HS-5 (cell line): ENCODE data around the gene TRIM50.
A peak's percentile ranks its signal among the peaks of the same experiment; 100 is the strongest.
"Not testable (repeated sequence)": the region's sequence is repeated elsewhere in the genome, so short reads cannot be mapped to it uniquely, and the experiment has no call there.

ENCODE experiments used
- DNase-seq: peaks from one replicate; pipeline ENCODE4 v3.0.0-alpha.2; 2012; ENCODE audit warnings: low read depth

Gene TRIM50

DNA sequence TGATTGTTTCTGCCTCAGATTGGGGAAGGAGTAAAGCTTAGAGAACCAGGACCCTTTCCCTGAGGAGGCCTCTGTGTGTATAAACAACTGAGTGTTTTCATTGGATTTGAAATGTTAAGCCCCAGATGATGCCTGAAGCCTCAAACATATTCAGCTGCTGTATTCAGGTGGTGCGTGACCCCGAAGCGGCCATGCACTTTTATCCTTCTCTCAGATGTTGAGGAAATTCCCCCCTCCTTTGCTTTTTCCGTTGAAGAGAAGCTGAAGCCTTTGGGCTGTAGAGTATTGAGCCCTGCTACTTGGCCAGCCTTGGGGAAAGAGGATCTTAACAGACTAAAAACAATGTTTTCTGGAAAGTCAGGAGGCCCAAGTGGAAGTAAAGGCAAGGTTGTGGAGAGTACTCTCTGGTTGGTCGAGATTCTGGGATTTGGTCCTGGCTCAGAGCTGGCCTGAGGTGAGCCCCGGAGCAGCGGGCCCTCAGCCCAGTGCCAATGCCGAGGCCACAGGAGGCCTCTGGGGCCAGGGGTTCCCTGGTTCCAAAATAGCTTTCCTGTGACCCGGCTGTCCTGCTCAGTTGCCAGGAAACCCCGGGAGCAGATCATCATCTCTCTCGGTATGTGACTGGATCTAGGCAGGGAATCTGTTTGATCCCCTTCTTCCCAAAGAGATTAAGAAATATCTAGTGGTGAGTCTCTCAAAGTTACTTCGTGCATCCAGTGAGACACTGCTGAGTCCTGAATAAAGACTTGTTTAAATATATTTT lies 22.6 kb upstream of the TRIM50 start:
- DNase-seq, result no peak

GRCh38 chr7:73349763-73350162 lies 21.9 kb upstream of the TRIM50 start:
- DNase-seq, result no peak

DNA sequence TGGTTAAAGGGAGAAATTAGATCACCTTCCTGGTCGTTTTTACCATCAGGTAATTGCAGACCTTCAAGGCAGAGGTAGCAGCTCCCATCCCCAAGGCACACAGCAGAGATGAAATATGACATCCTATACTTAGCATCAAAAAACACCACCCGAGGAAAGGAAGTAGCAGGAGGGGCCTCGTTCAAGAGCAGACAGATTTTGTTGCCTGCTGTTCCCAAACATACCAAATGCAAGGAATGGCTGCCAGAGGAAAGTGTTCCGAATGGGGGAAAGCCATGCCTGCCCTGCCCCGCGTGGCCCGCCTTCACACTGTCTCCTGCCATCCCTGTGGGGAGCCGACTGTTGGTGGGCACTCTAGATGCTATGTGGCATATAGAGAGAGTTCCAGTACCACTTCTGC lies 18.1 kb upstream of the TRIM50 start:
- DNase-seq, result no peak

DNA sequence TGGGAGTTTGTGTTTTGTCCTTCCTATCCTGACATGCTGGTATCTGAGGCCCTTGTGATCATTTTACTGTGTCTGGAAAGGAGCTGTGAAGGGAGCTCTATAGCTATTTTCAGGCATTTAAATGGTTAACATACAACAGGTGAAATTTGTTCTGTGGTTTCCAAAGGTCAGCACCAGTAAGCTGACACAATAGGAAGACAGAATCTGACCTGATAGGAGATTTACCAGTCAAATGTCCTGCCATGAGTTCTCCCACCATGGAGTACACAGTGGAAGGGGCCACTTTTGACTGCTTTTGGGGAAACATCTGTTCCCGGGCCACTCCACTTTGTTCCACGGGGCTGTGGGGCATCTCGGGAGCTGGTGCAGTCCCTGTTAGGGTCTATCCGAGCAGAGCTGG lies 17.7 kb upstream of the TRIM50 start:
- DNase-seq, result no peak

DNA sequence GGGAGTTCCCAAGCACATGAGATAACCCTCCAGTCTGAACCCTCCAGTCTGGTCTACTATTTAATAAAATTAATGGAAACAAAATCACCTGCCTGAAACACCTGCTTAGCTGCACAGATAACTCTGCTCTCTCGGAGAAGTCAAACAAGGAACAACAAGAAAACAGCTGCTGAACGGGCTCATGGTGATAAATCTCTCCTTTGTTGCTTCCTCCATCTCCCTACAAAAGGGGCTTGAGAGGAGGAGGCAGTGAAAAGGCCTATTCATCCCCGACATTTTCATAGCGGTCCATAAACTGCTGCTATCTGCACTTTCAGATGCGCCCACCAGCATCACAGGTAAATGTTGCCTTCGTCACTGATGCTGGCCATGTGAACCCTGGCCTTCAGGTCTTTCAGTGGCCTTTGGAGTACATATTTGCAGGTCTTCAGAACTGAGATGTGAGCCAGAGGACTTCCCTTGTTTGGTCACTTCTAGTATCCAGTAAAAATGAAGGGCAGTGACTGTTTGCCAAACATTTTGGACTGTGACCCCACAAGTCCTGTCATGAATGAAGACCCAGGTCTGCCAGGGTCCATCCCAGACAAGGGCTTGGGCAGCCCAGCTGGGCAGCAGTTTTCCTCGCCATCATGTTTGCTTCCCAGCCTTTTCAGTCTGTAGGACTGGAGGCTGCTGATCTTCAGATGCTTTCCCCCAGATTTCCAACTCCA lies 15.9 kb upstream of the TRIM50 start:
- DNase-seq, result no peak

DNA sequence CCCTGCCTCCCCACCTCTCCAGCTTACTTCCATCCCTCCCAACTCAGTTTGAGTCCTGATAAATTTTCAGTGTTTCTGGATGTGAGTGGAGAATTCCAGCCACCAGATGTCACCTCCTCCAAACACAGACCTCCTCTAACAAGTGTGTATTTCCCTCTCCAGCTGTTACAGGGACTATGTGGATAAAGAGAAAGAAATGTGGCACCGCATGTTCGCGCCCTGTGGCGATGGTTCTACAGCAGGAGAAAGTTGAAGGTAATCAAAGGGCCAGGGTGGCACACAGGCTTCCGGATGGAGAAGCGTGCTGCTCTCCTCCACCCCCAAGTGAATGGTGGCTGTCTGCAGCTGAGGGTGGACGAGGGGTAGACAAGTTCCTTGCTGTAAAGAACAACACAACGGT lies 14.8 kb upstream of the TRIM50 start:
- DNase-seq, result peak; percentile 2

- DNase-seq, result peak; percentile 64
Measured at GRCh38 chr7:73341877-73342276, 14.0 kb upstream of the TRIM50 start.

DNA sequence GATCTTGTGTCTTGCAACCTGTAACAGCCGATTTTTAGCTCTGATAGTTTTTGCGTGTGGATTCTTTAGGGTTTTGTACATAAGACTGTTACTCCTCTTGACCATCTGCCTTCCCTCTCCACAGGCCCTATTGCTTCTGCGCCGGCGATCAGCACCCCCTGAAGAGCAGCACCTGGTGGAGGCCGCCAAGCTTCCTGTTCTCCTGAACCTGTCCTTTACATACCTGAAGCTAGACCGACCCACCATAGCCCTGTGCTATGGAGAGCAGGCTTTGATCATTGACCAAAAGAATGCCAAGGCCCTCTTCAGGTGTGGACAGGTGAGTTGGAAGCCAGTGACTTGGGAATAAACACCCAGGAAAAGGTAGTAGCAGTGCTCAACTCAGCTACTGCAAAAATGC lies 12.6 kb upstream of the TRIM50 start:
- DNase-seq, result no peak

DNA sequence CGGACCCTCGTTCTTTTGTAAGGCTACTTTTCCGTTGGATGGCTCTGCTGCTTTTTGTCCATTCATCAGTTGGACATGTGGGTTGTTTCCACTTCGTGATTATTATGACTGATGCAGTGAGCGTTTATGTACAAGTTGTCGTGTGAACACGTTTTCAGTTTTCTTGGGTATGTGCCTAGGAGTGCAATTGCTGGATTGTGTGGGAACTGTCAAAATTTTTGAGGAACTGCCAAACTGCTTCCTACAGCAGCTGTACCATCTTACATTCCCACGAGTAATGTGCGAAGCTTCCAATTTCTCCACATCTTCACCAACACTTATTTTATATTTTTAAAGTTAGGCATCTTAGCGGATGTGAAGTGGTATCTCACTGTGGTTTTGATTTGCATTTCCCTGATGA lies 10.4 kb upstream of the TRIM50 start:
- DNase-seq, result no peak

- DNase-seq, result no peak
Measured at GRCh38 chr7:73332447-73332846, 4.6 kb upstream of the TRIM50 start.

- no peak for DNase-seq
Measured at GRCh38 chr7:73330772-73331171, 2.9 kb upstream of the TRIM50 start.

- no peak for DNase-seq
Measured at GRCh38 chr7:73329861-73330581, 2.1 kb upstream of the TRIM50 start.

GRCh38 chr7:73328696-73329095 lies 814 bp upstream of the TRIM50 start:
- no peak for DNase-seq

GRCh38 chr7:73327449-73327848 lies 433 bp downstream of the TRIM50 start:
- not testable (repeated sequence) for DNase-seq

GRCh38 chr7:73325424-73325823 lies 2.5 kb downstream of the TRIM50 start:
- DNase-seq, result not testable (repeated sequence)

- not testable (repeated sequence) for DNase-seq
Measured at GRCh38 chr7:73324081-73324845, 3.6 kb downstream of the TRIM50 start.

DNA sequence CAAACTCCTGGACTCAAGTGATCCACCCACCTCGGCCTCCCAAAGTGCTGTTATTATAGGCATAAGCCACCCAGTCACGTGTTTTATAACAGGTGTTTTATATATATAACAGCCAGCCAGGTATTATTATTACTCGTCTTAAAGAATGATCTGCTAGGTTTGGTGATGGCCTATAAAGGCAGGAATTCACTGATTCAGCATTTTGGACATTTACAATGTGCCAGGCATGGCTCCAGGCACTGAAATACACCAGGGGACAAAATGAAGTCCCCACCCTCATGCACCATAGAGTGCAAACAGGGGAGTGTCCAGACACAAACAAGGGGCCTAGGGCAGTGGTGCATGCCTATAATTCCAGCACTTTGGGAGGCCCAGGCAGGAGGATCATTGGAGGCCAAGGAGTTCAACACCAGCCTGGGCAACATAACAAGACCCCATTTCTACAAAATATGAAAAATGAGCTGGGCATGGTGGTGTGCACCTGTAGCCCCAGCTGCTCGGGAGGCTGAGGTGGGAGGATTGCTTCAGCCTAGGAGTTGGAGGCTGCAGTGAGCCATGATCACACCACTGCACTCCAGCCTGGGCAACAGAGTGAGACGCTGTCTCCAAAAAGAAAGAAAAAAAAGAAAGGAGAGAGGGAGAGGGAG lies 4.3 kb downstream of the TRIM50 start:
- DNase-seq, result not testable (repeated sequence)

DNA sequence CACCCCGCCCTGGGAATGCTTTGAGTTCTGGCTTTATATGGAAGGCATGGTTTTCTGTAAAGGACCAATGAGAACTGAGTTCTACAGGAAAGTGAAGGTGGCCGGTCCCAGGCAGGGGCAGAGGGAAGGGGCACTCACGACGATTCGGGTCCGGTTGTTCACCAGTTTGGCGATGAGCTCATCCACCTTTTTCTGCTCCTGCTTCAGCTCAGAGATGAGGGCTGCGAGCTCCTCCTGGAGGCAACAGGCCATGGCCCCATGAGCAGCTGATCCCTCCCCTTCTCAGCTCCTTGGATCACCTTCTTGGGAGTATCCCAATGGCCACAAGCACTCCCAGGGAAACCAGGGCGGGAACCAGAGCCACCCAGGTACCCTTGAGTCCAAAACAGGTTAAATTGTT lies 7.9 kb downstream of the TRIM50 start:
- DNase-seq, result not testable (repeated sequence)

- not testable (repeated sequence) for DNase-seq
Measured at GRCh38 chr7:73319541-73319940, 8.3 kb downstream of the TRIM50 start.

GRCh38 chr7:73318656-73319204 lies 9.2 kb downstream of the TRIM50 start:
- DNase-seq, result not testable (repeated sequence)

DNA sequence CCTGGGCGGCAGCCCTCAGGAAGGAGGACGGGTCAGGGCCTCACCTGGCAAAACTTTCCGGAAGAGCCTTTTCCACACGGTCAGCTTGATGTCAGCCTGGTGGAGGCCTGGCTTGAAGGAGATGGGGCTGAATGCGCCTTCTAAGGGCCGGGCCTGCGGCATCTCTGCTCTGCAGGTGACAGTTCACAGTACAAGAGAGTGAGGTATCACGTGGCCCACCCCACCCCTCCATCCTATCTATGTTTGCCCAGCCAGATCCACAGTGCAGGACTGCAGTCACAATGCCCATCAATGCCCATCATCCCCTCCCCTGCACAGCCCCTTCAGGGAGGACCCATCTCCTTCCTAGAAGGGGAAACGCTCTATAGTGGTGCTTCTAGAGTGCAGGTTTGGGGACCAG lies 11.4 kb downstream of the TRIM50 start:
- DNase-seq, result no peak
